ENCODE data around the gene CPLANE1.
"Not testable (repeated sequence)": the region's sequence is repeated elsewhere in the genome, so short reads cannot be mapped to it uniquely, and the experiment has no call there.

The CPLANE1 gene

DNA sequence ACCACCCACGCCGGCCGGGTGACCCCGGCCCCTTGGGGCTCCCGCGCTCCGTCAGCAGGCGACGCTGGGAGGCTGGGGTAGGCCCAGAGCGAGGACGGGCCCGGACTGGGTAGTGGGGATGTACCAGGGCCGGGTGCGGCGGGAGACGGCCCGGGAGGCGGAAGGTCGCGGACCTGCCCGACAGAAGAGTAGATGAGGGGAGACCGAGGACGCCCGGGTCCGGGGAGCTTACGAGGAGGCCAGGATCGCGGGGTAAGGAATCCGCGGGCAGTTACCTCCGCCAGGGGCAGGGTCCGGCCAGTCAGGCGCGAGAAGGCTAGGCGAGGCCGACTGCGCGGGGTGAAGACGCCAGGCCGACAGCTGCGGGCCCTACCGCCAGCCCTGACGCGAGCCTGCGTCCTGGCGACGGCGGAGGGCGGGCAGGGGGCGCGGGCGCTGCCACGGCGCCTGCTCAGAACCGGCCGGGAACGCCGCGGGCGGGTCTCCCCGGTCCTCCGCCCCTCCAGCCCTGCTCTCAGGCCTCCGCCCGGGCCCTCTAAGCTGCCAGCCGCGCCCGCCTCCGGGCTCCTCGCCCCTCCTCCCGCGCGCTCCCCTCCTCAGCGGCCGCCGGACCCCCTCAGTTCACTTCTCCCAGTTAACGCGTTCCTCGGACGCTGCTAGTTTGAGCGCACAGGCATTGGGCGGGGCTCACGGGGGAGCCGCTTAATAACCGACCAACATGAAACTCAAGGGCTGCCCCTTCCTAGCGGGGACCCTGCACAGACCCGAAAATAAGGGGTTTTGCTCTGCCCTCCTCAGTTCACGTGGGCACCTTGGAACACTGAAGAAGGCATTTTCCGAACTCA, at the start of gene CPLANE1:
TSS of gene CPLANE1 (minus strand) at position 407 of the 845 bp plus-strand sequence. CDS start 1,678 bp downstream, outside the sequence.
- peak; percentile 88 for DNase-seq

GRCh38 chr5:37296313-37296712, 47.1 kb upstream of the CPLANE1 start:
- DNase-seq = not testable (repeated sequence)

GRCh38 chr5:37283214-37283820, 34.1 kb upstream of the CPLANE1 start:
- no peak for DNase-seq

DNA sequence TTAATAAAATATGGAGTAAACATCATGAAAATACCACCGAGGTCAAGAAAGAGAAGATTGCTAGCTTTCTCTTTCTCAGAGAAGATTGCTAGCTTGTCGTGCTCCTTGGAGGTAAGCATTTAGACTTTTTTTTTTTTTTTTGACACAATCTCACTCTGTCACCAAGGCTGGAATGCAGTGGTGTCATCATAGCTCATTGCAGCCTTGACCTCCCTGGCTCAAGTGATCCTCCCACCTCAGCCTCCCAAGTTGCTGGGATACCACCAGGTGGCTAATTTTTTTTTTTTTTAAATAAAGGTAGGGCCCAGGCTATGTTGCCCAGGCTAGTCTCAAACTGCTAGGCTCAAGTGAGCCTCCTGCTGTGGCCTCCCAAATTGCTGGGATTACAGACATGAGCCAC, 26.3 kb upstream of the CPLANE1 start:
- no peak for DNase-seq

GRCh38 chr5:37272511-37272910, 23.3 kb upstream of the CPLANE1 start:
- no peak for DNase-seq

DNA sequence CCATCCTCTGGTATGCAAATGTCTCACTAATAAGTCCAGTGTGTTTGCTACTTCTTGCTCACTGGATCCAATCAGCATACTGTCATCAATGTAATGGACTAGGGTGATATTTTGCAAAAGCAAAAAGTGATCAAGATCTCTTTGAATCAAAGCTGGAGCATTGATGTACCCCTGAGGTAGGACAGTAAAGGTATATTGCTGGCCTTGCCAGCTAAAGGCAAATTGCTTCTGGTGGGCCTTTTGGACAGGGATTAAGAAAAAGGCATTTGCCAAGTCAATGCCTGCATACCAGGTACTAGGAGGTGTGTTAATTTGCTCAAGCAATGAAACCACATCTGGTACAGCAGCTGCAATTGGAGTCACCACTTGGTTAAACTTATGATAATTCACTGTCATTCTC, 18.9 kb upstream of the CPLANE1 start:
- DNase-seq = not testable (repeated sequence)

- DNase-seq = no peak
These were observed 6.7 kb upstream of the CPLANE1 start for GRCh38 chr5:37255774-37256358.

GRCh38 chr5:37254581-37254980, 5.4 kb upstream of the CPLANE1 start:
- DNase-seq = no peak

DNA sequence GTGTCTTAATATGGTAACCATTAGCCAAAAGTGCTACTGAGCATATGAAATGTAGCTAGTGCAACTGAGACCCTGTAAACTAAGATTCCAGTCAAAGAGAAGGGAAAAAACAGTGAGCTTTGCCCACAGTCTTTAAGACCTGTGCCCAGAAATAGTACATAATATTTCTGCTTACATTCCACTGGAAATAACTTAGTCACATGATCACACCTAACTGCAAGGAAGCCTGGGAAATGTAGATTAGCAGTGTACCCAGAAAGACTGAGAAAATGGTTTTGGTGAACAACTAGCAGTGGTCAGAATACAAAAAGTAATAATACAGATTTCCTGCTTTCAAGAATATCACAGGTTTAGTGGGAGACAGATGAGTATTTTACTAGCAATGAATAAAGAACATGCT, 2.5 kb upstream of the CPLANE1 start:
- DNase-seq = no peak

GRCh38 chr5:37249815-37250164, 614 bp upstream of the CPLANE1 start:
- no peak for DNase-seq

DNA sequence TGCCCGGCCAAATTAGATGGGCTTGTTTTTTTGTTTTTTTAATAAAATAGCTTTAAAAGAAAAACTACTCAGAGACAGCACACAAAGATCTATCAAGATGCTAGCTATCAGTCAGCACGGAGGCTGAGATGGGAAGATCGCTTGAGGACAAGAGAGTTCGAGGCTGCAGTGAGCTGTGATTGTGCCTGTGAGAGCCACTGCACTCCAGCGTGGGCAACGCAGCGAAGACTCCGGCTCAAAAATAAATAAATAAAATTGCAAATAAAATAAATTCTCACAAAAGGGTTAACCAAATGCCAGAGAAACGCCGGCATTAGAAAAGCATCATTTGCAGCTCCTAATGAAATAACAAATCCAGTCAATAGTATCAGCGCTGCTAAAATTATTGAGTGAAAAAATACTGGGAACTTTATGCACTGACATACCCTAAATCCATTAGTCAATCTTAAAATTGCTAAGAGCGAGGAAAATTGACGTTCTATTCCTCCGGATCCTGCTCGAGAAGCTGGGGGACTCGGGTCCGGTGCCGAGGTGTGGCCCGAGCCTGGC, 681 bp downstream of the CPLANE1 start:
- DNase-seq = no peak

DNA sequence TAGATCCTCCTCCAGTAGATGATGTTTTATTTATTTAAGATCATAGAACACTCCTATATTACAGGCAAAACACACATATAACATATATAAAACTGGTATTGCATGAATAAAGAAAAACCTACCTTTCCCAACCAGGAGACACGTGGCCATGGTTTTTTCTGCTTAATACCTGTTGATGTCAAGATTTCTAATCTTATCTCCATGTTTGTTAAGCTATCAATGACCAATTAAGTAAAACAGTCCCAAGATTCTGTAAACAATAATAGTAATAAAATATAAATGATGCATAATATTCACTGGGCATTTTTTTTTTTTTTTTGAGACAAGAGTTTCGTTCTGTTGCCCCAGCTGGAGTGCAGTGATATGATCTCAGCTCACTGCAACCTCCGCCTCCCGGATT, 1.7 kb downstream of the CPLANE1 start:
- DNase-seq = no peak

- DNase-seq = no peak
These were observed 2.1 kb downstream of the CPLANE1 start for GRCh38 chr5:37247036-37247435.

GRCh38 chr5:37234288-37234687, 14.9 kb downstream of the CPLANE1 start:
- DNase-seq = no peak

- no peak for DNase-seq
These were observed 22.8 kb downstream of the CPLANE1 start for GRCh38 chr5:37226377-37226776.

- DNase-seq = no peak
These were observed 27.0 kb downstream of the CPLANE1 start for GRCh38 chr5:37222181-37222580.

DNA sequence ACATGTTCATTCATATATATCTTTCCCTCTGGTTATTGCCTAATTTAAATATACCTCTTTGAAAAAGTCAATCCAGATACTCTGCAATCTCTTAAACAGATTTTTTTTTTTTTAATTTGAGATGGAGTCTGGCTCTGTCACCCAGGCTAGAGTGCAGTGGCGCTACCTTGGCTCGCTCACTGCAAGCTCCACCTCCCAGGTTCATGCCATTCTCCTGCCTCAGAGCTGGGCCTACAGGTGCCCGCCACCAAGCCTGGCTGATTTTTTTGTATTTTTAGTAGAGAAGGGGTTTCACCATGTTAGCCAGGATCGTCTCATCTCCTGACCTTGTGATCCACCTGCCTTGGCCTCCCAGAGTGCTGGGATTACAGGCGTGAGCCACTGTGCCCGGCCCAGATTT, 28.8 kb downstream of the CPLANE1 start:
- not testable (repeated sequence) for DNase-seq

GRCh38 chr5:37219384-37219783, 29.8 kb downstream of the CPLANE1 start:
- not testable (repeated sequence) for DNase-seq

DNA sequence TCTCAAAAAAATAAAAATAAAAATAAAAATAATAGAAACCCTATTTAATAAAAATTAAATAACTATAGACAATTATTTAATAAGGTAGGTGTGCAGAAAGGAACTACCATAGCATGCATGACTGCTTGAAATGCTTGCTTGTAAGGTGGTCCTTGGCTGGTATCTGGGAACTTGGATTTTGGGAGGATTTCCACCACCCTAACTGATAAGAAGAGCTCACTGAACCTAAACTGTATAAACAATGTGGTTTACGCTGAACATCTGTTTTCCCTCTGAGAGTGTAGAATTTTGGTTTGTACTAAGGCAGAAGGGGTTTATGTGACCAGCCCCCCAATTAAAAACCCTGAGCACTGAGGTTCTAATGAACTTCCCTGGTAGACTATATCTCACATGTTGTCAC, 31.2 kb downstream of the CPLANE1 start:
- no peak for DNase-seq

DNA sequence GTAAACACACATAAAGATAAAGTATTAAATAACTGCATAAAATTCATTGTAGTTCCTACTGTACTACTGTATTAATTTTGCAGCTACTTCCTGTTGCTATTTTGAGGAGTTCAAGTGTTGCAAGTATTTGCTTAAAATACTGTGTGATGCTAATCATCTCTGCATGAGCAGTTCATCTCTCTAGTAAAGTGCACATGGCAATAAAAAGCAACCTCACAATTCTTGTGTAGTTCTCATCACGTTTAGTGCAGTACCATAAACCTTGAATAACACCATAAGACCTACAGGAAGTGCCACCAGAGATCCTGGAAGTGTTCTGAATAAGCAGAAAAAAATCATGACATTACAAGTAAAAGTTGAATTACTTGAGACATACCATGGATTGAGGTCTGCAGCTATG, 34.6 kb downstream of the CPLANE1 start:
- DNase-seq = no peak

- no peak for DNase-seq
These were observed 37.1 kb downstream of the CPLANE1 start for GRCh38 chr5:37212096-37212495.

DNA sequence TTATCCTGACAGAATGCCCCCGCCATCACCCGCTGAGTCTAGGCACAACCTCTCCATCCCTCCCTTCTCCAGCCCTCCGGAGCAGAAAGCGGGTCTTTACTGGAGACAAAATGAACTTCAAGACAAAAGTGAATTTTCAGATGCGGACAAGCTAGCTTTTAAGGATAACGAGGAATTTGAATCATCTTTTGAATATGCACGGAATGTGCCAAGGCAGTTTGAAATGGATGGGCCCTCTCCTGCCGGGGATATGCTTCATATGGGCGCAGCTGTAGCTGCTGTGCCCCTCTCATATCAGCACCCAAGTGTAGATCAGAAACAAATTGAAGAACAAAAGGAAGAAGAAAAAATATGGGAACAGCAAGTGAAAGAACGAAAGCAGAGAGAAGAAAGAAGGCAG, 37.5 kb downstream of the CPLANE1 start:
- no peak for DNase-seq

DNA sequence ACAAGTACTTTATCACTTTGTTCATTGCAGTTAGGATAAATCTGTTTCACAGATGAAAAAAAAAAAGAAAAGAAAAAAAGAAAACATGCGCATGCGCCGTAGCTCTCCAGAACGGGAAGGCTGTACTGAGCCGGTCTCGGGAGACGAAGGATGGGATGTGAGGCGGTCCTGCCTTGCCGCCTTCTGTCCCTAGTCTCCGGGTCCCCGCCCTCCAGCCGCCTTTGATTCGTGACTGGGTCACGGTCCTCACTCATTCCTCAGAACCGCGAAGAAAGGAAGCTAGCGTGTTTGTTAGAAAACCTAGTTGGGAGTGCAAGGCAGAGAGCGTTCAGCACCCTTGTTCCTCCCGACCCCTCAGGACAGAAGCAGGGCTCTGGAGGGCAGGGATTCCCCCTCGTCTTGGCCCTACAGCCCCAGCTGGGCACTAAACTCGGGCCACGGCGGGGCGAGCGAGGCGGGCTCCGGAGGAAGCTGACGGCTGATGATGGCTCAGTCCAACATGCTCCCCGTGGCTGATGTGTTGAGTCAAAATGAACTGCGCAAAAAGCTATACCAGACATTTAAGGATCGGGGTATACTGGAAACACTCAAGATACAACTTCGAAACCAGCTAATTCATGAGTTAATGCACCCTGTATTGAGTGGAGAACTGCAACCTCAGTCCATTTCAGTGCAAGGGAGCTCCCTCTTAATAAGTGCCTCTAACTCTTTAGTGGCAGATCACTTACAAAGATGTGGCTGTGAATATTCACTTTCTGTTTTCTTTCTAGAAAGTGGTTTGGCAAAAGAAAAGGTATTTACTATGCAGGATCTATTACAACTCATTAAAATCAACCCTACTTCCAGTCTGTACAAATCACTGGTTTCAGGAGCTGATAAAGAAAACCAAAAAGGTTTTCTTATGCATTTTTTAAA, 40.0 kb downstream of the CPLANE1 start:
- DNase-seq = no peak
